Neuronal stem cell (in vitro differentiated cells): Measurements from ENCODE around the gene CPA4.

Experiments
- DNase-seq: peaks from one replicate; pipeline ENCODE4 v3.0.0-alpha.2; 2013; ENCODE audit warnings: low spot score
- H2AFZ ChIP-seq: one replicate; pipeline ENCODE4 v1.6.1; 2013; ENCODE audit warnings: mild to moderate bottlenecking, low read length, inconsistent platforms
- H2AK5ac ChIP-seq: 2 replicates; pipeline ENCODE4 v1.6.1; 2013; ENCODE audit warnings: low read depth, mild to moderate bottlenecking, inconsistent platforms, low read length, moderate library complexity, mixed read lengths
- H2BK120ac ChIP-seq: 2 replicates; pipeline ENCODE4 v1.6.1; 2013; ENCODE audit warnings: low read depth, mild to moderate bottlenecking, inconsistent platforms, low read length, moderate library complexity, mixed read lengths
- H2BK12ac ChIP-seq: one replicate; pipeline ENCODE4 v1.6.1; 2013; ENCODE audit warnings: low read length, inconsistent platforms
- H2BK15ac ChIP-seq: 2 replicates; pipeline ENCODE4 v1.6.1; 2013; ENCODE audit warnings: mild to moderate bottlenecking, low read length, inconsistent platforms, mixed read lengths
- H2BK5ac ChIP-seq: one replicate; pipeline ENCODE4 v1.6.1; 2013; ENCODE audit warnings: inconsistent platforms, mild to moderate bottlenecking, low read length, moderate library complexity
- H3K14ac ChIP-seq: one replicate; pipeline ENCODE4 v1.6.1; 2013; ENCODE audit warnings: low read length, inconsistent platforms
- H3K18ac ChIP-seq: 2 replicates; pipeline ENCODE4 v1.6.1; 2013; ENCODE audit warnings: low read length, inconsistent platforms
- H3K23ac ChIP-seq: 2 replicates; pipeline ENCODE4 v1.6.1; 2013; ENCODE audit warnings: low read depth, mild to moderate bottlenecking, mixed read lengths, low read length, inconsistent platforms; ENCODE audit not compliant: poor library complexity
- H3K27ac ChIP-seq: replicated peaks from 3 replicates; pipeline ENCODE4 v1.5.1; 2013; ENCODE audit warnings: low read length, inconsistent platforms
- H3K27me3 ChIP-seq, 3 experiments: 2 replicates each; pipeline ENCODE4 v1.6.1; 2013; ENCODE audit warnings: low read length in 3 of 3, mild to moderate bottlenecking in 2 of 3, inconsistent platforms in 1 of 3, low read depth in 1 of 3, mixed read lengths in 1 of 3, moderate library complexity in 1 of 3; ENCODE audit not compliant: control insufficient read depth in 3 of 3, insufficient read depth in 3 of 3
- H3K36me3 ChIP-seq, 2 donors: replicated peaks in 1 of 2; 2 replicates each; pipeline ENCODE4 v1.6.1; 2013; ENCODE audit warnings: low read length in 2 of 2; ENCODE audit not compliant: control insufficient read depth in 2 of 2, insufficient read depth in 2 of 2
- H3K4ac ChIP-seq: 2 replicates; pipeline ENCODE4 v1.6.1; 2013; ENCODE audit warnings: inconsistent platforms, mild to moderate bottlenecking, low read length, moderate library complexity
- H3K4me1 ChIP-seq, 2 donors: 1 replicate in 1 of 2; 2 replicates in 1 of 2; pipeline ENCODE4 v1.6.1; 2013; ENCODE audit warnings: low read length in 2 of 2, low read depth in 1 of 2; ENCODE audit not compliant: control insufficient read depth in 2 of 2, insufficient read depth in 1 of 2
- H3K4me2 ChIP-seq: one replicate; pipeline ENCODE4 v1.6.1; 2013; ENCODE audit warnings: mild to moderate bottlenecking, low read length, inconsistent platforms; ENCODE audit not compliant: insufficient read depth, poor library complexity, severe bottlenecking
- H3K4me3 ChIP-seq, 2 donors: 2 replicates each; pipeline ENCODE4 v1.5.1; 2013; ENCODE audit warnings: low read length in 2 of 2, mild to moderate bottlenecking in 2 of 2, inconsistent platforms in 1 of 2, moderate library complexity in 1 of 2
- H3K79me1 ChIP-seq: one replicate; pipeline ENCODE4 v1.6.1; 2013; ENCODE audit warnings: low read depth, mild to moderate bottlenecking, inconsistent platforms, low read length, moderate library complexity
- H3K9ac ChIP-seq: one replicate; pipeline ENCODE4 v1.6.1; 2013; ENCODE audit warnings: mild to moderate bottlenecking, low read depth, low read length, inconsistent platforms; ENCODE audit not compliant: poor library complexity
- H3K9me3 ChIP-seq, 2 donors: replicated peaks in 1 of 2; 2 replicates each; pipeline versions ENCODE3 to v1.6.1; 2013; ENCODE audit warnings: low read length in 2 of 2, mild to moderate bottlenecking in 2 of 2, inconsistent platforms in 1 of 2, low read depth in 1 of 2, mixed read lengths in 1 of 2, moderate library complexity in 1 of 2; ENCODE audit not compliant: control insufficient read depth in 2 of 2, insufficient read depth in 1 of 2
- H4K8ac ChIP-seq: one replicate; pipeline ENCODE4 v1.6.1; 2013; ENCODE audit warnings: low read depth, mild to moderate bottlenecking, inconsistent platforms, low read length, moderate library complexity
- H4K91ac ChIP-seq: one replicate; pipeline ENCODE4 v1.6.1; 2013; ENCODE audit warnings: low read length, low read depth, mild to moderate bottlenecking, inconsistent platforms; ENCODE audit not compliant: poor library complexity
- WGBS, 2 donors: extraction: QIAGEN DNeasy Blood & Tissue Kit; methylation state at CpG; one replicate each; pipeline ENCODE4 v1.1.7; 2013; ENCODE audit warnings: missing lambda C conversion rate in 2 of 2, mixed read lengths in 1 of 2; ENCODE audit not compliant: insufficient read length in 2 of 2, insufficient replicate concordance in 1 of 2; ENCODE audit errors: extremely low coverage in 2 of 2; 5-methylcytosine and 5-hydroxymethylcytosine counted together

Gene CPA4

GRCh38 chr7:130299866-130300265 is 6.9 kb downstream of the CPA4 start:
- Histone ChIP-seq H2AK5ac (no peak overlapping the region), H2BK12ac (no peak overlapping the region), H3K27ac (no peak overlapping the region), H3K27me3 (no peaks in the 10 kb centered on the region), H3K4ac (no peak overlapping the region), H2BK120ac (no peak overlapping the region), H3K4me2 (no peak overlapping the region), H3K9me3 (peaks cover 0 to 3% of the 10 kb centered on the region in 2 donors), H3K9ac (no peak overlapping the region), H2BK5ac (no peak overlapping the region), H4K91ac (no peak overlapping the region), H3K18ac (no peak overlapping the region), H3K36me3 (no peaks in the 10 kb centered on the region), H3K4me3 (no peak overlapping the region), H3K14ac (no peak overlapping the region), H2AFZ (no peak overlapping the region), H4K8ac (no peak overlapping the region), H2BK15ac (no peak overlapping the region), H3K79me1 (no peaks in the 10 kb centered on the region), H3K23ac (no peak overlapping the region), H3K4me1 (peaks cover 10 to 16% of the 10 kb centered on the region in 2 donors)
- no peak for DNase-seq
- WGBS, 2 donors, result no CpG with 5 or more reads among the region's 7 CpGs

DNA sequence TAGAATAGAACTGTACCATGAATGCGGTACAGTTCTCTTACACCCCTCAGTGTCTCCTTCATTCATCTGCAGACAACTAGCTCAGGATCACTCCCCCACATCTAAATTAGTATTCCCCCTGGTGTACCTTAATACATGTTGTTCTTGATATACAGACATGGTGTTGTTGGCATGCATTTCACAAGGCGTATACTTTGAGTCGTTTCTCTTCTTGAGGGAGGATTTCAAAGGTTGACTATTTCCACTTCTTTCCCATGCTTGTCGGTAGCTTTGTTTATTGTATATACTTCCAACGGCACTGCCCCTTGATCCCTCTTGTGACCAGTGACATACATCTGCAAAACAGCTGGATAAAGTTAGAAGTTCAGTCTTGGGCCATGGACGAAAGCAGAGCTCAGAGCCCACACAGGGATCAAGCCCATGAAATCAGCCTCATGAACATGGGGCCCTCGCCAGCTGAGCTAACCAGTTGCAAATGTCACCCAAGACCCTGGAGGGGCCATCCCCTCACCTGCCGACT is 8.6 kb downstream of the CPA4 start:
- Histone ChIP-seq H3K4me3 (no peak overlapping the region), H2BK120ac (no peak overlapping the region), H3K9ac (no peak overlapping the region), H3K27me3 (no peaks in the 10 kb centered on the region), H3K36me3 (no peaks in the 10 kb centered on the region), H3K4me2 (no peak overlapping the region), H3K79me1 (no peaks in the 10 kb centered on the region), H2BK12ac (no peak overlapping the region), H2BK5ac (no peak overlapping the region), H2AK5ac (no peak overlapping the region), H3K4ac (no peak overlapping the region), H2BK15ac (no peak overlapping the region), H3K27ac (no peak overlapping the region), H3K9me3 (peaks cover 0 to 3% of the 10 kb centered on the region in 2 donors), H2AFZ (no peak overlapping the region), H3K18ac (no peak overlapping the region), H4K91ac (no peak overlapping the region), H3K4me1 (peaks cover 10 to 16% of the 10 kb centered on the region in 2 donors), H4K8ac (no peak overlapping the region), H3K14ac (no peak overlapping the region), H3K23ac (no peak overlapping the region)
- no CpG with 5 or more reads among the region's 8 CpGs for WGBS, 2 donors
- DNase-seq, result no peak

GRCh38 chr7:130302649-130303048 is 9.7 kb downstream of the CPA4 start:
- Histone ChIP-seq H3K9ac (no peak overlapping the region), H3K23ac (no peak overlapping the region), H2BK15ac (no peak overlapping the region), H3K4ac (no peak overlapping the region), H3K4me3 (no peak overlapping the region), H2AK5ac (no peak overlapping the region), H4K91ac (no peak overlapping the region), H2BK120ac (no peak overlapping the region), H3K4me2 (no peak overlapping the region), H3K9me3 (peaks cover 0 to 3% of the 10 kb centered on the region in 2 donors), H3K14ac (no peak overlapping the region), H3K4me1 (peaks cover 5 to 9% of the 10 kb centered on the region in 2 donors), H2AFZ (no peak overlapping the region), H4K8ac (no peak overlapping the region), H3K18ac (no peak overlapping the region), H3K36me3 (no peaks in the 10 kb centered on the region), H2BK5ac (no peak overlapping the region), H3K27me3 (no peaks in the 10 kb centered on the region), H2BK12ac (no peak overlapping the region), H3K79me1 (no peaks in the 10 kb centered on the region), H3K27ac (no peak overlapping the region)
- no peak for DNase-seq

- H2AK5ac ChIP-seq, result no peak overlapping the region
- H3K9ac ChIP-seq, result no peak overlapping the region
- H3K18ac ChIP-seq, result no peak overlapping the region
- no peak overlapping the region for H2BK12ac ChIP-seq
- no peaks in the 10 kb centered on the region for H3K79me1 ChIP-seq
- no peak overlapping the region for H3K4me3 ChIP-seq
- H4K91ac ChIP-seq, result no peak overlapping the region
- H3K4me1 ChIP-seq, result peaks cover 0 to 5% of the 10 kb centered on the region in 2 donors
- H4K8ac ChIP-seq, result no peak overlapping the region
- no peak overlapping the region for H2BK120ac ChIP-seq
- H3K4me2 ChIP-seq, result no peak overlapping the region
- H3K9me3 ChIP-seq, result peaks cover 0 to 3% of the 10 kb centered on the region in 2 donors
- H3K4ac ChIP-seq, result no peak overlapping the region
- no peaks in the 10 kb centered on the region for H3K36me3 ChIP-seq
- H3K27ac ChIP-seq, result no peak overlapping the region
- H2BK15ac ChIP-seq, result no peak overlapping the region
- no peak overlapping the region for H3K14ac ChIP-seq
- no peaks in the 10 kb centered on the region for H3K27me3 ChIP-seq
- no peak for DNase-seq
- H2AFZ ChIP-seq, result no peak overlapping the region
- no peak overlapping the region for H2BK5ac ChIP-seq
- no CpG with 5 or more reads among the region's 2 CpGs for WGBS, 2 donors
- H3K23ac ChIP-seq, result no peak overlapping the region
Observed at GRCh38 chr7:130303127-130303526, 10.2 kb downstream of the CPA4 start.
